SK-N-SH treated with all-trans-retinoic acid at 6 μM for 48 hours (cell line): ENCODE data around the gene RAB33B.

Source experiments
- ATAC-seq: fragments of 200-7000 bp; cut with Tn5 transposase; 3 replicates; pipeline ENCODE4 v1.9.1; 2020; ENCODE audit warnings: mild to moderate bottlenecking, moderate library complexity
- BACH2 ChIP-seq: fragments of 250-450 bp; sonication (Bioruptor Pico); IDR thresholded peaks from 2 replicates; pipeline ENCODE4 v1.9.0; 2021; ENCODE audit warnings: mild to moderate bottlenecking, borderline replicate concordance
- CSDC2 ChIP-seq: fragments of 250-450 bp; sonication (Bioruptor Pico); IDR thresholded peaks from 2 replicates; pipeline ENCODE4 v1.5.0; 2020; ENCODE audit warnings: mild to moderate bottlenecking, moderate library complexity
- GLIS3 ChIP-seq: fragments of 250-450 bp; sonication (Bioruptor Pico); IDR thresholded peaks from 2 replicates; pipeline ENCODE4 v1.5.0; 2020; ENCODE audit warnings: mild to moderate bottlenecking, moderate library complexity
- ISL1 ChIP-seq: fragments of 250-450 bp; sonication (Bioruptor Pico); IDR thresholded peaks from 2 replicates; pipeline ENCODE4 v2.1.2; 2022; ENCODE audit warnings: mild to moderate bottlenecking, moderate library complexity
- OSR1 ChIP-seq: fragments of 250-450 bp; sonication (Bioruptor Pico); IDR thresholded peaks from 2 replicates; pipeline ENCODE4 v1.8.0; 2022; ENCODE audit warnings: moderate library complexity, mild to moderate bottlenecking, inconsistent platforms
- PPARA ChIP-seq: fragments of 250-450 bp; sonication (Bioruptor Pico); IDR thresholded peaks from 2 replicates; pipeline ENCODE4 v1.5.0; 2020; ENCODE audit warnings: mild to moderate bottlenecking, borderline replicate concordance
- SNAI2 ChIP-seq: fragments of 250-450 bp; sonication (Bioruptor Pico); IDR thresholded peaks from 2 replicates; pipeline ENCODE4 v1.5.0; 2020; ENCODE audit warnings: mild to moderate bottlenecking, moderate library complexity
- TCF4 ChIP-seq: fragments of 250-450 bp; sonication (Bioruptor Pico); IDR thresholded peaks from 2 replicates; pipeline ENCODE4 v1.8.0; 2021; ENCODE audit warnings: mild to moderate bottlenecking, moderate library complexity, borderline replicate concordance
- TOX ChIP-seq: fragments of 250-450 bp; sonication (Bioruptor Pico); IDR thresholded peaks from 2 replicates; pipeline ENCODE4 v1.8.0; 2021; ENCODE audit warnings: mild to moderate bottlenecking, moderate library complexity, borderline replicate concordance
- ZFP3 ChIP-seq: fragments of 250-450 bp; sonication (Bioruptor Pico); IDR thresholded peaks from 2 replicates; pipeline ENCODE4 v1.5.0; 2020; ENCODE audit warnings: mild to moderate bottlenecking, moderate library complexity
- ZNF565 ChIP-seq: fragments of 450-650 bp; formaldehyde crosslinking; conservative IDR thresholded peaks from 2 replicates; pipeline ENCODE4 v1.5.0; 2020; ENCODE audit warnings: low read depth, mild to moderate bottlenecking, moderate library complexity
- ZNF70 ChIP-seq: fragments of 450-650 bp; formaldehyde crosslinking; IDR thresholded peaks from 2 replicates; pipeline ENCODE4 v1.5.0; 2020; ENCODE audit warnings: mild to moderate bottlenecking, moderate library complexity
- ZNF8 ChIP-seq: fragments of 450-650 bp; formaldehyde crosslinking; IDR thresholded peaks from 2 replicates; pipeline ENCODE4 v1.5.0; 2020; ENCODE audit warnings: mild to moderate bottlenecking, moderate library complexity
- TF ChIP-seq, protein P1 (sequence below): fragments of 250-450 bp; sonication (Bioruptor Pico); IDR thresholded peaks from 2 replicates; pipeline ENCODE4 v1.5.1; 2021; ENCODE audit warnings: mild to moderate bottlenecking, moderate library complexity
- TF ChIP-seq, protein P2 (sequence below): fragments of 250-450 bp; sonication (Bioruptor Pico); IDR thresholded peaks from 2 replicates; pipeline ENCODE4 v1.8.0; 2020; ENCODE audit warnings: mild to moderate bottlenecking, moderate library complexity, borderline replicate concordance
- TF ChIP-seq, protein P3 (sequence below): fragments of 250-450 bp; sonication (Bioruptor Pico); IDR thresholded peaks from 2 replicates; pipeline ENCODE4 v1.8.0; 2021; ENCODE audit warnings: low read depth, mild to moderate bottlenecking, moderate library complexity, borderline replicate concordance
- TF ChIP-seq, protein P4 (sequence below): fragments of 250-450 bp; sonication (Bioruptor Pico); IDR thresholded peaks from 2 replicates; pipeline ENCODE4 v1.5.1; 2020; ENCODE audit warnings: low read depth, mild to moderate bottlenecking, moderate library complexity
- TF ChIP-seq, protein P5 (sequence below): fragments of 250-450 bp; sonication (Bioruptor Pico); IDR thresholded peaks from 2 replicates; pipeline ENCODE4 v1.5.0; 2020; ENCODE audit warnings: mild to moderate bottlenecking, moderate library complexity

RAB33B gene

DNA sequence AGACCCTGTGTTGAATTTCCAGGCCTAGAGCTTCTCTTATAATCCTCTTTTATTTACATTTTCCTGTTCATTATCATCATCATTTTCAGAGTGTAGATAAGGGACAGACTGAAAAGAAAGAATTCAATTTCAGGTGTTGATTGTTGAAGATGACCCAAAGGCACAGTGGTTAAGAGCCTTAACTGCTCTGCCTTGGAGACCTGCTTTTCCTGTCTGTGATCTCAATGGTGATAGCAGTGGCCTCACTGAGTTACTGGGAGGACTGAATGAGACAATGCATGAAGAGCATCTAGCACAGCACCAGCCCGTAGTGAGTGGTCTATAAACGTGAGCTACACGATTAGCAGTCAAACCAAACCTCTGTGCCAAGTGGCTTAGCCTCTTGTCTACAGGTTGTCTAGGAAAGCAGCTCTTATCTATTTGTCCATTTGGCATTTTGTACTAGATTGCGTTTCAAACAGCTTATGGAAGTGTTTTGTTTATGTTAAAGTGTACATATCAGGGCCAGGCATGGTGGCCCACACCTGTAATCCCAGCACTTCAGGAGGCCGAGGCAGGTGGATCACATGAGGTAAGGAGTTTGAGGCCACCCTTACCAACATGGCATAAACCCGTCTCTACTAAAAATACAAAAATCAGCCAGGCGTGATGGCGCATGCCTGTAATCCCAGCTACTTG, 60.6 kb downstream of the RAB33B start:
- ATAC-seq = no peak

DNA sequence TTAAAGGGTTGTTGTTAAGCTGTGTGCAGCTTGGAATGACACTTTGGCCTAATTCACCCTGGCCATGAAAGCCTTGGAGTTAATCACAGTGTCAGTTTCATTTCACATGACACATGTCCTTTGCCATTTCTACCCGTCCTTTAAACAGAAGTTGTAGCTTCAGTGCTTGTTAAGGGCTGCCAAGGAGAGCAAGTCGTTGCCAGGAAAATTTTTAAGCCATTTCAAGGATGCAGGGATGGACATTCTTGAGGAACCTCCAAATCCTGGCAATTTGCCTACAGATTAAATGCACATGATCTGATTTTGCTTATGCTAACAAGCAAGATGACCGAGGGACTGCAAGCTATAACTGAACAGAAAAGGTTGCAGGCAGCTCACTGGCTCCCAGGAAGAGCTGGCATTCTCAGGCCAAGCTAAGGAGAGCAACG, 61.6 kb downstream of the RAB33B start:
- no peak for ATAC-seq
- TF ChIP-seq PPARA = no peak
- no peak for TF ChIP-seq OSR1 (CRISPR knock-in tag)
- no peak for TF ChIP-seq ZNF8 (CRISPR knock-in tag)
- TF ChIP-seq BACH2 (CRISPR knock-in tag) = no peak
- TF ChIP-seq, protein P1, sequence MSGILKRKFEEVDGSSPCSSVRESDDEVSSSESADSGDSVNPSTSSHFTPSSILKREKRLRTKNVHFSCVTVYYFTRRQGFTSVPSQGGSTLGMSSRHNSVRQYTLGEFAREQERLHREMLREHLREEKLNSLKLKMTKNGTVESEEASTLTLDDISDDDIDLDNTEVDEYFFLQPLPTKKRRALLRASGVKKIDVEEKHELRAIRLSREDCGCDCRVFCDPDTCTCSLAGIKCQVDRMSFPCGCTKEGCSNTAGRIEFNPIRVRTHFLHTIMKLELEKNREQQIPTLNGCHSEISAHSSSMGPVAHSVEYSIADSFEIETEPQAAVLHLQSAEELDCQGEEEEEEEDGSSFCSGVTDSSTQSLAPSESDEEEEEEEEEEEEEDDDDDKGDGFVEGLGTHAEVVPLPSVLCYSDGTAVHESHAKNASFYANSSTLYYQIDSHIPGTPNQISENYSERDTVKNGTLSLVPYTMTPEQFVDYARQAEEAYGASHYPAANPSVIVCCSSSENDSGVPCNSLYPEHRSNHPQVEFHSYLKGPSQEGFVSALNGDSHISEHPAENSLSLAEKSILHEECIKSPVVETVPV (CRISPR knock-in tag) = no peak
- TF ChIP-seq ZNF565 (CRISPR knock-in tag) = no peak
- TF ChIP-seq, protein P2, sequence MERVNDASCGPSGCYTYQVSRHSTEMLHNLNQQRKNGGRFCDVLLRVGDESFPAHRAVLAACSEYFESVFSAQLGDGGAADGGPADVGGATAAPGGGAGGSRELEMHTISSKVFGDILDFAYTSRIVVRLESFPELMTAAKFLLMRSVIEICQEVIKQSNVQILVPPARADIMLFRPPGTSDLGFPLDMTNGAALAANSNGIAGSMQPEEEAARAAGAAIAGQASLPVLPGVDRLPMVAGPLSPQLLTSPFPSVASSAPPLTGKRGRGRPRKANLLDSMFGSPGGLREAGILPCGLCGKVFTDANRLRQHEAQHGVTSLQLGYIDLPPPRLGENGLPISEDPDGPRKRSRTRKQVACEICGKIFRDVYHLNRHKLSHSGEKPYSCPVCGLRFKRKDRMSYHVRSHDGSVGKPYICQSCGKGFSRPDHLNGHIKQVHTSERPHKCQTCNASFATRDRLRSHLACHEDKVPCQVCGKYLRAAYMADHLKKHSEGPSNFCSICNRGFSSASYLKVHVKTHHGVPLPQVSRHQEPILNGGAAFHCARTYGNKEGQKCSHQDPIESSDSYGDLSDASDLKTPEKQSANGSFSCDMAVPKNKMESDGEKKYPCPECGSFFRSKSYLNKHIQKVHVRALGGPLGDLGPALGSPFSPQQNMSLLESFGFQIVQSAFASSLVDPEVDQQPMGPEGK = no peak
- no peak for TF ChIP-seq GLIS3 (CRISPR knock-in tag)
- TF ChIP-seq ZFP3 (CRISPR knock-in tag) = no peak
- TF ChIP-seq CSDC2 = no peak
- no peak for TF ChIP-seq TOX (CRISPR knock-in tag)
- TF ChIP-seq ISL1 = no peak
- no peak for TF ChIP-seq TCF4 (CRISPR knock-in tag)
- TF ChIP-seq, protein P3, sequence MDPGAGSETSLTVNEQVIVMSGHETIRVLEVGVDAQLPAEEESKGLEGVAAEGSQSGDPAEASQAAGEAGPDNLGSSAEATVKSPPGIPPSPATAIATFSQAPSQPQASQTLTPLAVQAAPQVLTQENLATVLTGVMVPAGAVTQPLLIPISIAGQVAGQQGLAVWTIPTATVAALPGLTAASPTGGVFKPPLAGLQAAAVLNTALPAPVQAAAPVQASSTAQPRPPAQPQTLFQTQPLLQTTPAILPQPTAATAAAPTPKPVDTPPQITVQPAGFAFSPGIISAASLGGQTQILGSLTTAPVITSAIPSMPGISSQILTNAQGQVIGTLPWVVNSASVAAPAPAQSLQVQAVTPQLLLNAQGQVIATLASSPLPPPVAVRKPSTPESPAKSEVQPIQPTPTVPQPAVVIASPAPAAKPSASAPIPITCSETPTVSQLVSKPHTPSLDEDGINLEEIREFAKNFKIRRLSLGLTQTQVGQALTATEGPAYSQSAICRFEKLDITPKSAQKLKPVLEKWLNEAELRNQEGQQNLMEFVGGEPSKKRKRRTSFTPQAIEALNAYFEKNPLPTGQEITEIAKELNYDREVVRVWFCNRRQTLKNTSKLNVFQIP (CRISPR knock-in tag) = no peak
- no peak for TF ChIP-seq SNAI2 (CRISPR knock-in tag)
- TF ChIP-seq, all 23 proteins: peak for 0

More for the DNA sequence above, 60.6 kb downstream of the RAB33B start:
- no peak for TF ChIP-seq PPARA
- no peak for TF ChIP-seq ISL1
- no peak for TF ChIP-seq BACH2 (CRISPR knock-in tag)
- TF ChIP-seq SNAI2 (CRISPR knock-in tag) = no peak
- TF ChIP-seq TOX (CRISPR knock-in tag) = no peak
- TF ChIP-seq ZNF8 (CRISPR knock-in tag) = no peak
- TF ChIP-seq, protein P1 (CRISPR knock-in tag) = no peak
- TF ChIP-seq ZNF70 (CRISPR knock-in tag) = no peak
- no peak for TF ChIP-seq TCF4 (CRISPR knock-in tag)
- no peak for TF ChIP-seq OSR1 (CRISPR knock-in tag)

DNA sequence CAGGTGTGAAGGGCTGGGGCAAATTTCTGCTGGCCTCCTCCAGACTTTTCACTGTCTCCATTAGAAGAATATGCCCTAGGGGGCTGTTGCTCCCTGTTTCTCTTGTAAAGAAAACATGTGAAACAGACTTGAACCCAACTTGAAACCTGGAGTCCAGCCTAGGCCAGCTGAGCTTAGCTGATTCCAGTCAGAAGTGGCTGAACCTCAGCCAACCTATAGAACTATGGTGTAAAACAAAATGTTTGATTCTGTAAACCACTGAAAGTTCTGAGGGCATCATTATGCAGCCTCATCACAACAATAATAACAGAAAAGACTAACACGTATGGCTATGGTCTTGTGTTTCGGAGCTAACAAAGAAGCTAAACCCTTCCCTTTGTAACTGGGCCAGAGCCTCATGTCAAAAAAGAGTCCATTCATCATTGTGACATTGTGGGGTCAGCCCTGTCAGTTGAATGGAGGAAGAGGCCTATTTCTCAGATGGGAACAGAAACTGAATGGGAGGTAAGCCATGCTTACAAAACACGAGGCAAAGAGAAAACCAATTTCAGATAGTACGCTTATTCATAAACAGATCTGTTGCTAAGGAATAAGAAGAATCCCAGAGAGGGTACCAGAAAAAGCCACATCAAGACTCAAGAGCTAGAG, 68.0 kb downstream of the RAB33B start:
- TF ChIP-seq, protein P2 = no peak
- no peak for TF ChIP-seq ZFP3 (CRISPR knock-in tag)
- TF ChIP-seq, protein P3 (CRISPR knock-in tag) = no peak
- no peak for TF ChIP-seq OSR1 (CRISPR knock-in tag)
- TF ChIP-seq, protein P4, sequence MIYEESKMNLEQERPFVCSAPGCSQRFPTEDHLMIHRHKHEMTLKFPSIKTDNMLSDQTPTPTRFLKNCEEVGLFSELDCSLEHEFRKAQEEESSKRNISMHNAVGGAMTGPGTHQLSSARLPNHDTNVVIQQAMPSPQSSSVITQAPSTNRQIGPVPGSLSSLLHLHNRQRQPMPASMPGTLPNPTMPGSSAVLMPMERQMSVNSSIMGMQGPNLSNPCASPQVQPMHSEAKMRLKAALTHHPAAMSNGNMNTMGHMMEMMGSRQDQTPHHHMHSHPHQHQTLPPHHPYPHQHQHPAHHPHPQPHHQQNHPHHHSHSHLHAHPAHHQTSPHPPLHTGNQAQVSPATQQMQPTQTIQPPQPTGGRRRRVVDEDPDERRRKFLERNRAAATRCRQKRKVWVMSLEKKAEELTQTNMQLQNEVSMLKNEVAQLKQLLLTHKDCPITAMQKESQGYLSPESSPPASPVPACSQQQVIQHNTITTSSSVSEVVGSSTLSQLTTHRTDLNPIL = no peak
- TF ChIP-seq BACH2 (CRISPR knock-in tag) = no peak
- TF ChIP-seq, protein P5, sequence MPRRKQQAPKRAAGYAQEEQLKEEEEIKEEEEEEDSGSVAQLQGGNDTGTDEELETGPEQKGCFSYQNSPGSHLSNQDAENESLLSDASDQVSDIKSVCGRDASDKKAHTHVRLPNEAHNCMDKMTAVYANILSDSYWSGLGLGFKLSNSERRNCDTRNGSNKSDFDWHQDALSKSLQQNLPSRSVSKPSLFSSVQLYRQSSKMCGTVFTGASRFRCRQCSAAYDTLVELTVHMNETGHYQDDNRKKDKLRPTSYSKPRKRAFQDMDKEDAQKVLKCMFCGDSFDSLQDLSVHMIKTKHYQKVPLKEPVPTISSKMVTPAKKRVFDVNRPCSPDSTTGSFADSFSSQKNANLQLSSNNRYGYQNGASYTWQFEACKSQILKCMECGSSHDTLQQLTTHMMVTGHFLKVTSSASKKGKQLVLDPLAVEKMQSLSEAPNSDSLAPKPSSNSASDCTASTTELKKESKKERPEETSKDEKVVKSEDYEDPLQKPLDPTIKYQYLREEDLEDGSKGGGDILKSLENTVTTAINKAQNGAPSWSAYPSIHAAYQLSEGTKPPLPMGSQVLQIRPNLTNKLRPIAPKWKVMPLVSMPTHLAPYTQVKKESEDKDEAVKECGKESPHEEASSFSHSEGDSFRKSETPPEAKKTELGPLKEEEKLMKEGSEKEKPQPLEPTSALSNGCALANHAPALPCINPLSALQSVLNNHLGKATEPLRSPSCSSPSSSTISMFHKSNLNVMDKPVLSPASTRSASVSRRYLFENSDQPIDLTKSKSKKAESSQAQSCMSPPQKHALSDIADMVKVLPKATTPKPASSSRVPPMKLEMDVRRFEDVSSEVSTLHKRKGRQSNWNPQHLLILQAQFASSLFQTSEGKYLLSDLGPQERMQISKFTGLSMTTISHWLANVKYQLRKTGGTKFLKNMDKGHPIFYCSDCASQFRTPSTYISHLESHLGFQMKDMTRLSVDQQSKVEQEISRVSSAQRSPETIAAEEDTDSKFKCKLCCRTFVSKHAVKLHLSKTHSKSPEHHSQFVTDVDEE (CRISPR knock-in tag) = no peak
- TF ChIP-seq, protein P1 (CRISPR knock-in tag) = no peak
- ATAC-seq = no peak
